ENCODE data around the gene CIAPIN1. TPM values are rescaled to one million over a fixed set of nuclear protein-coding genes. Genes with fewer than 3 reads are reported as not detected.
"Not testable (repeated sequence)": the region's sequence is repeated elsewhere in the genome, so short reads cannot be mapped to it uniquely, and the experiment has no call there.

Gene CIAPIN1
- polyA plus RNA-seq, 5 donors, result 57.9 to 79.3 (median 75.1) TPM

GRCh38 chr16:57409870-57410587 is 37.2 kb downstream of the CIAPIN1 start:
- no peak for DNase-seq

GRCh38 chr16:57409065-57409464 is 38.1 kb downstream of the CIAPIN1 start:
- no peak for DNase-seq

GRCh38 chr16:57407521-57408353 is 39.4 kb downstream of the CIAPIN1 start:
- no peak for DNase-seq

- DNase-seq, result no peak
Measured at GRCh38 chr16:57406881-57407280, 40.3 kb downstream of the CIAPIN1 start.

- no peak for DNase-seq
Measured at GRCh38 chr16:57405097-57405496, 42.1 kb downstream of the CIAPIN1 start.

- no peak for DNase-seq
Measured at GRCh38 chr16:57403965-57404817, 43.0 kb downstream of the CIAPIN1 start, which contains the start of gene CCL17. Gene CCL17, plus strand, starts transcription at chr16:57404767. Its CDS starts 9,166 bp downstream, at chr16:57413933.

- DNase-seq, result no peak
Measured at GRCh38 chr16:57401943-57402640, 45.1 kb downstream of the CIAPIN1 start.

- not testable (repeated sequence) for DNase-seq
Measured at GRCh38 chr16:57397493-57397892, 49.7 kb downstream of the CIAPIN1 start.

- DNase-seq, result no peak
Measured at GRCh38 chr16:57396786-57397185, 50.4 kb downstream of the CIAPIN1 start.

GRCh38 chr16:57395026-57395425 is 52.2 kb downstream of the CIAPIN1 start:
- DNase-seq, result no peak

- no peak for DNase-seq
Measured at GRCh38 chr16:57394444-57394843, 52.7 kb downstream of the CIAPIN1 start.

GRCh38 chr16:57392694-57393093 is 54.5 kb downstream of the CIAPIN1 start:
- no peak for DNase-seq

- no peak for DNase-seq
Measured at GRCh38 chr16:57391708-57392107, 55.5 kb downstream of the CIAPIN1 start.

GRCh38 chr16:57391300-57391699 is 55.9 kb downstream of the CIAPIN1 start:
- DNase-seq, result no peak

GRCh38 chr16:57390636-57391295 is 56.4 kb downstream of the CIAPIN1 start:
- DNase-seq, result peak in 1 of 2 donors; percentile 32

- no peak for DNase-seq
Measured at GRCh38 chr16:57389087-57389468, 58.1 kb downstream of the CIAPIN1 start.

GRCh38 chr16:57388359-57389086 is 58.7 kb downstream of the CIAPIN1 start:
- DNase-seq, result no peak

- no peak for DNase-seq
Measured at GRCh38 chr16:57387598-57388354, 59.4 kb downstream of the CIAPIN1 start.

GRCh38 chr16:57386381-57386951 is 60.7 kb downstream of the CIAPIN1 start:
- no peak for DNase-seq
